Glomerular endothelial cell (primary cell): Measurements from ENCODE around the gene FAM89B. TPM values are rescaled to one million over a fixed set of nuclear protein-coding genes. Genes with fewer than 3 reads are reported as not detected.

Experiments
- DNase-seq: peaks from one replicate; pipeline ENCODE4 v3.0.0-alpha.2; 2011; ENCODE audit warnings: low read depth, low spot score; ENCODE audit errors: extremely low read depth
- total RNA-seq: library from RNA; depleted of rRNA; stranded (reverse); fragments of >200 nt; gene quantifications from 2 replicates; pipeline ENCODE4 v1.2.3, GENCODE V29; 2015

Gene FAM89B
- total RNA-seq, 1 donor from 2014 or later = 90.4 TPM

- no peak for DNase-seq
Observed at GRCh38 chr11:65538915-65539743, 33.2 kb upstream of the FAM89B start.

GRCh38 chr11:65539744-65540289 is 32.5 kb upstream of the FAM89B start:
- no peak for DNase-seq

GRCh38 chr11:65540290-65541092 is 31.8 kb upstream of the FAM89B start:
- DNase-seq = no peak

- no peak for DNase-seq
Observed at GRCh38 chr11:65541093-65541982, 31.0 kb upstream of the FAM89B start.

- no peak for DNase-seq
Observed at GRCh38 chr11:65542738-65543390, 29.5 kb upstream of the FAM89B start.

GRCh38 chr11:65545853-65546216 is 26.5 kb upstream of the FAM89B start:
- DNase-seq = no peak

- no peak for DNase-seq
Observed at GRCh38 chr11:65546217-65546958, 25.9 kb upstream of the FAM89B start.

- DNase-seq = no peak
Observed at GRCh38 chr11:65547446-65548125, 24.8 kb upstream of the FAM89B start.

- no peak for DNase-seq
Observed at GRCh38 chr11:65548395-65548794, 23.9 kb upstream of the FAM89B start.

GRCh38 chr11:65549096-65549495 is 23.2 kb upstream of the FAM89B start:
- no peak for DNase-seq

GRCh38 chr11:65551572-65552387 is 20.6 kb upstream of the FAM89B start:
- no peak for DNase-seq

GRCh38 chr11:65552388-65552951 is 19.9 kb upstream of the FAM89B start:
- DNase-seq = no peak

- no peak for DNase-seq
Observed at GRCh38 chr11:65553301-65554001, 18.9 kb upstream of the FAM89B start.

- no peak for DNase-seq
Observed at GRCh38 chr11:65554057-65554818, 18.1 kb upstream of the FAM89B start.

GRCh38 chr11:65554842-65555430 is 17.4 kb upstream of the FAM89B start:
- no peak for DNase-seq

- DNase-seq = no peak
Observed at GRCh38 chr11:65555693-65556231, 16.6 kb upstream of the FAM89B start.
